GM12872 (cell line): ENCODE data around the gene BCL6.

Source experiments
- TF ChIP-seq, protein P1 (sequence below): IDR thresholded peaks from 3 replicates; pipeline ENCODE4 v1.5.1; 2011; ENCODE audit warnings: low read depth, mild to moderate bottlenecking, low read length, moderate library complexity; ENCODE audit not compliant: insufficient read depth

Gene BCL6

DNA sequence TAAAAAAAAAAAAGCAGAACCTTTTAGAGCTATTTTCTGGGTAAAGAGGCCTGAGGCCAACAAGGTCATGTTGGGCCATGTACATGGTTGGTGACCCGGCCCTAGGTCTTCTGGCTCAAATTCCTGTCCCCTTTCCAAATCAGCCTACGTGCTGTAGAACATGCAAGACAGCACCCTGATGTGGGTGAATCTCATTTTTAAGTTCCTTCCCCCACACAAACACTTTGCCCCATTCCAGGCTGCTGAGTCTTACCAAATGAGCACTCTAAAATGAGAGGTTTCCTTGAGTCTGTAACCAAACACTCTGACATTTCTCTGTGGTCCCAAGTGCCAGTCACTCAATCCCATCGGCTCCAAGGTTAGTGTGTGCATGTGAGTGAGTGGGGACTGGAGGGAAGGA is 9.4 kb downstream of the BCL6 start:
- TF ChIP-seq, protein P1, sequence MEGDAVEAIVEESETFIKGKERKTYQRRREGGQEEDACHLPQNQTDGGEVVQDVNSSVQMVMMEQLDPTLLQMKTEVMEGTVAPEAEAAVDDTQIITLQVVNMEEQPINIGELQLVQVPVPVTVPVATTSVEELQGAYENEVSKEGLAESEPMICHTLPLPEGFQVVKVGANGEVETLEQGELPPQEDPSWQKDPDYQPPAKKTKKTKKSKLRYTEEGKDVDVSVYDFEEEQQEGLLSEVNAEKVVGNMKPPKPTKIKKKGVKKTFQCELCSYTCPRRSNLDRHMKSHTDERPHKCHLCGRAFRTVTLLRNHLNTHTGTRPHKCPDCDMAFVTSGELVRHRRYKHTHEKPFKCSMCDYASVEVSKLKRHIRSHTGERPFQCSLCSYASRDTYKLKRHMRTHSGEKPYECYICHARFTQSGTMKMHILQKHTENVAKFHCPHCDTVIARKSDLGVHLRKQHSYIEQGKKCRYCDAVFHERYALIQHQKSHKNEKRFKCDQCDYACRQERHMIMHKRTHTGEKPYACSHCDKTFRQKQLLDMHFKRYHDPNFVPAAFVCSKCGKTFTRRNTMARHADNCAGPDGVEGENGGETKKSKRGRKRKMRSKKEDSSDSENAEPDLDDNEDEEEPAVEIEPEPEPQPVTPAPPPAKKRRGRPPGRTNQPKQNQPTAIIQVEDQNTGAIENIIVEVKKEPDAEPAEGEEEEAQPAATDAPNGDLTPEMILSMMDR: no peak

DNA sequence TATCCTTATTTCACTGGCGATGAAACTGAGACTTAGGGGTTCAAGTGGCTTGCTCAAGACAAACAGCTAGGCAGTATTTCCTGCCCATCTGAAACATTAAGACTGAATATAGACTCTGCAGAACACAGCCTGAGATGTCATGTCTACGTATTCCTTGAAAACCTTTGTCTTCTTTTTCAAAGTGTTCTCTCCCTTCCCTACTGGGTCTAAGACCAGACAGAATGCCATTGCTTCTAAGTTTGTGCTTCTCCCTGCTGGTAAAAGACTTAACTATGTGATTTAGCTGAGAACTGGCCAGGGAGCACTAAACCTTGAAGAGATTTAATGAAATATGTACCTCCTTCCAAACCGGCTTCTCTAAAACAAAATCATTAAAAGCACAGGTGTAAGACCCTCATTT is 9.9 kb downstream of the BCL6 start:
- TF ChIP-seq, protein P1: no peak

DNA sequence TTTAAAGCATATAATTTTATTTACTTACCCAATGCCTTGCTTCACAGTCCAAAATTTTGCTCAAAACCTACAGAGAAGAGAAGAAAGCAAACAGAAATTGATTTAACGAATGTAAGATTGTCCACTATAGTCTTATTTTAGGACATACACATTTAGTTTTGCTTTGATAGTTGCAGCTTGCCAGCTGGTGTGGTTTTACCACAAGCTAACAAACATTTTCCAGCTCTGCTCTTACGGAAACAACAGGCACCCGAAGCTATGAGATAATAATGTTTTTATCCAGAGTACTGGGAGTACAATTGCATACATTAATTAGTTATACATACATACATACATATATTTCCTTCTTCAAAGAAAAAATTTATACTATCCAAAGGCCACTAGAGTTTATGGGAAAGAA is 10.4 kb downstream of the BCL6 start:
- TF ChIP-seq, protein P1: no peak

DNA sequence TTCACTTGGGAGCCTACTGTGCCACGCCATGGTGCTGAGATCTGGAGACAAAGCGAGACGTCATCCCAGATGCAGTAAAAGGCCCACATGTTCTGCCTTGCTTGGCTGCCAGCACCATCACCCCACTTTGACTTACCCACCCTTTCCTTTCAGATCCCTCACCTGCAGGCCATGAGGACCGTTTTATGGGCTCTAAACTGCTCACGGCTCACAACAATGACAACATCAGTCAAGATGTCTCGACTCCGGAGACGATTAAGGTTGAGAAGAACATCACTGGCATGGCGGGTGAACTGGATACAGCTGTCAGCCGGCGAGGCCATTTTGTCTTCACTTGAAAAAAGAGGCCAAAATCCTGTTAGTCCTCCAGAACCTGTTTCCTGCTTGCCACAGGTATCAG is 11.9 kb downstream of the BCL6 start:
- TF ChIP-seq, protein P1: no peak

DNA sequence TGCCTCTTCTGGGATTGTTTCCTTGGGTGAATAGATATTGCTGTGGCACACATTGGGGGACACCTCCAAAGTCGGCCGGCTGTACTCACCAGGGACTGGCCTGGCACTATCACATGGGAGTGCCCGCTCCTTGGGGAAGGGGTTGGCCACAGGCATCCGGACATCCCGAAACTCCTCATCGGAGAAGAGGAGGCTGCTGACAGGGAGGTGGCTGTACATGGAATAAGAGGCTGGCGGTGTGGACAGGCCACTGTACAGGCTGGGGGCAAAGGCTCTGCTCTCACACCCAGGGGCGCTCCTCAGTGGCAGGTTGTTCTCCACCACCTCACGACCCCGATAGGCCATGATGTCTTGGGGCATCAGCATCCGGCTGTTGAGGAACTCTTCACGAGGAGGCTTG is 15.7 kb downstream of the BCL6 start:
- TF ChIP-seq, protein P1: no peak

DNA sequence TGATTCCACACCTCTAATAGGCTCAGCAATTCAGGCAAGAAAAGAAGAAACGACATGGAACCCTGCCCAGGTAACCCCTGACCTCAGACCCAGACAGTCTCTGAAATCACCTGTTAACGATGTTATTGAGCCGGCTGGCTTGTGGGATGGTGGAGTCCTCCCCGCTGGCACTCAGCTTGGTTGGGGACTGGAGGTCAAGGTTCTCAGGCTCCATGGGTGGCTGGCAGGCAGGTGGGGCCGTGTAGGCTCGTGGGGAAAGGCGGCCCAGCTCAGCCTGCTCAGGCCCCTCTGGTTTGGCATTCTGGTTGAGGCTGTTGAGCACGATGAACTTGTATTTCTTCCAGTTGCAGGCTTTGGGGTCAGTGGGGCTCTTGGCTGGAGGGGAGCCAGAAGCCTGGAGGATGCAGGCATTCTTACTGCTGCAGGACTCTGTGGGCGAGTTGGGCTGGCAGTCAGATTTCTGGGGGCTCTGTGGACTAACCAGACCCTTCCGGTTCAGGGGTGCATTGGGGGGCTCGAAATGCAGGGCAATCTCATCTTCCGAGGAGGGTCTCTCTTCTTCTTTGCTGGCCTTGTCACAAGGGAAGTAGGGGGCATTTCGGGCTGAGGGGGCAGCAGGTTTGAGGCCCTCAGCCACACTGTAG is 16.2 kb downstream of the BCL6 start:
- TF ChIP-seq, protein P1: no peak

DNA sequence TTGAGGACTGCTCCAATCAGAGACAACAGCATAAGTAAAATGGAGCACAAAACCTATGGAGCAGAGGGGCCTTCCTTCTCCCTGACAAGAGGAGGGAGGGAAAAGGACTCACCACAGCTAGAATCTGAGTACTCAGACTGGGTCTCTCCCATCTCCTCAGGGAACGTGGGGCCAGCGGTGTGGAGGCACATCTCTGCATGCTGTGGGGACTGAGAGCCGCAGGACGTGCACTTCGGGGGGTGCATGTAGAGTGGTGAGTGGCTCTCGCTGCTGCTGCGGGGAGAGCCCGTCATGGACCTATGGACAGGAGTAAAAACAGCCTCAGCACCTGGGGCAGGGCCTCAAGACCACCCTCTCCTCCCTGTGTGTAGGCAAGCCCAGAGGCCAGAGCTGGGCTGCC is 17.0 kb downstream of the BCL6 start:
- TF ChIP-seq, protein P1: no peak

DNA sequence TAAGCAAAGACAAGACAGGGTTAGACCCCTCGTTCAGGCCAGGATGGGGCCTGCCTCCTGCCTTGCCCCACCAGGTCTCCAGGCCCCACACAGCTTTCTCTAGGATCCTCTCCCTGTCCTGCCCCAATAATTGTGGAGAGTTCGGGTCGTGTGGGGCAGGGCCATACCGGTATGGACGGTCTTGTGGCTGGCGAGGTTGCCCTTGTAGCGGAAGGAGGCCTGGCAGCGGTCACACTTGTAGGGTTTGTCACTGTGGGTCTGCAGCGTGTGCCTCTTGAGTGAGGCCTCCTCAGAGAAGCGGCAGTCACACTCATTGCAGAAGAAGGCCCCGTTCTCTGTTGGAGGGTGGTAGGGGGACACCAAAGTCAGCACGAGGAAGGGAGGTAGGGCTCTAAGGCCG is 18.7 kb downstream of the BCL6 start:
- TF ChIP-seq, protein P1: no peak
